GM18951 (cell line): ENCODE measurements around the gene CLASP1.

Experiments used
- POLR2A ChIP-seq: IDR thresholded peaks from 4 replicates; pipeline ENCODE4 v1.6.1; 2011; ENCODE audit warnings: mild to moderate bottlenecking; ENCODE audit not compliant: insufficient read length, insufficient read depth; ENCODE audit errors: extremely low read depth
- in situ Hi-C: fragments of 300-500 bp; cut with MboI; formaldehyde crosslinking; loops from one replicate; pipeline ENCODE4 v1.12.0; 2022; ENCODE audit warnings: low sequenced_read_pairs, mixed read lengths, inconsistent platforms; ENCODE audit not compliant: unreplicated experiment

The CLASP1 gene

DNA sequence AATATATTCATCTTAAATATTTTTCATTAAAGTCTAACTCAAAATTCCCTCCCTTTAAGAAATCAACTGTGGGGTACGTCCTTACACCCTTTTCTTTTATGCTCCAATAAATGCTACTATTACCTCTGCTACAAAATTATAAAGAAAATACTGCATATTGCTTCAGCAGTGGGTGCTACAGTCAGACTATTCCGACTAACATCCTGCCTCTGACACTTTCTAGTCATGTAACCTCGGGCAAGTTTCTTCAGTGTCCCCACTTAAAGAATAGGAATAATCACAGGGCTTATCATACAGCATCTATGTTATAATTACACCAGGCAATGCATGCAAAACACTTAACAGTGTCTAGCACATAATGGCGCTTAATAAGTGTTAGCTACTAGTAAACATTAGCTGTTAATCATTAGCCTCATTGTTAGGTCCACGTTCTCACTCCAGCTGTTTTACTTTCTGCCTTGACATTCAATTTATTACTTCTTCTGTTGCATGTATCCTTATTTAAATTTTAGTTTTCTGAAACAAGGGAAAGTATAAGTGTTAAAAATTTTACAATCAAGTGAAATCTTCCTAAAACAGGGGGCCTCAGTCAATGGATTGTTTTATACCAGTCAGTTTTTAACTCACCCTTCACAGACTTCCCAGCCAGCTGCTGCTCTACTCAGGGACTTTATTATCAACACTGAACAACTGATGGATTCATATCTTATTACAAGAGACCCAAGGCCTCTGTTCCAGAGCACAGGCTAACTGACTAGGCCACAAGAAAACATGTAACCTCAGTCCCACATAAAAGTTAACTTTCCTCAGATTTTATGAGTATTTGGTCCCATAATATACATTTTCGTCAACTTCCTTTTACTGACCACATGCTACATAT lies 54.0 kb downstream of the CLASP1 start:
- in situ Hi-C loops = no loop called here
- TF ChIP-seq POLR2A = no peak

DNA sequence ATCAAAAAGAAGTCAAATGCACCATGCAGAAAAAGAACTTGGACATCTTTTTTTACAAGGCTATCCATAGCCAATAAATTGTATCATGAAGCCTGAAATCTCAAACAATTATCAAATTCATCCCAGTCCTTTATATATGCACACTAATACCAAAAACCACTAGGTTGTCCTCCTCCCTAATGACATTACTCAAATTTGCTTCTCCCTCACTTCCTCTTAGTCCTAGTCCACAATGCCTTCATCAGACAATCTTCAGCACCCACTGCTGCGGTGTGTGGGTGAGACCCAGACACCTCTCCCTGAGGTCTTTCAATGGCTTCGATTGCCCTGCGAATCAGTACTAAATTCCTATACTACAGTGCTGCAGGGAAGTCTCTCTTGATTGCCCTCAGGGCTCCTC lies 58.1 kb downstream of the CLASP1 start:
- in situ Hi-C loops = no loop called here
- TF ChIP-seq POLR2A = no peak

DNA sequence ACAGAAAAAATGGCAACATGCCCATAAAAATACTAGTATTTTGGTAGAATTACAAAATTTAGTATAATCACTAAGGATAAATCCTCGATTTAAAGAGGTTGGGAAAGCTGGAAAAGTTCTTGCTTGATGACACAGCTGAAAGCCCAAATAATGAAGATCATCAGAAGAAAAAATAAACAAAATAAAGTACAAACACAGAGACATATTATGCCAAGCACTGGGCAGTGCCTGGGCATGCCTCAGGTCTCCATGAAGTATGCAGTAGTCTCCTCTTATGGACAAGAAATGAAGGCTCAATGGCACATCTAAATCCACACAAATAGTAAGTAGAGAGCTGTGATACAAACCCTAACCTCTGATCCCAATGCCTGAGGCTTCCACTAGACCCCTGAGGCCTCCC lies 60.9 kb downstream of the CLASP1 start:
- TF ChIP-seq POLR2A = no peak
- in situ Hi-C loops = no loop called here

DNA sequence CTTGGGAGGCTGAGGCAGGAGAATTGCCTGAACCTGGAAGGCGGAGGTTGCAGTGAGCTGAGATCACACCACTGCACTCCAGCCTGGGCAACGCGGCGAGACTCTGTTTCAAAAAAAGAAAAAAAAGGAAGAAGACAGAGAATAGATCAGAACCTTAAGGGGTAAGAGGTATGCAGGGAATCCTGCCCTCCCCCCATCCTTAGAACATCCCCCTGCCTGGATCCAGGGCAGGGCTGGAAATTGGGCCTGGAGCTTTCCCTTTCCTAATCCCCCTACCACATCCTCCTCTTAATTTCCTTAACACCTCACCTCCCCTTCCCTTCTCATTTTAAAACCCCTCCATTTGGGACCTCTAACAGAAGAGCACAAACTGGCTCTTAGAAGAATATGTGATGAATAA lies 62.1 kb downstream of the CLASP1 start:
- TF ChIP-seq POLR2A = no peak
- in situ Hi-C loops = no loop called here

DNA sequence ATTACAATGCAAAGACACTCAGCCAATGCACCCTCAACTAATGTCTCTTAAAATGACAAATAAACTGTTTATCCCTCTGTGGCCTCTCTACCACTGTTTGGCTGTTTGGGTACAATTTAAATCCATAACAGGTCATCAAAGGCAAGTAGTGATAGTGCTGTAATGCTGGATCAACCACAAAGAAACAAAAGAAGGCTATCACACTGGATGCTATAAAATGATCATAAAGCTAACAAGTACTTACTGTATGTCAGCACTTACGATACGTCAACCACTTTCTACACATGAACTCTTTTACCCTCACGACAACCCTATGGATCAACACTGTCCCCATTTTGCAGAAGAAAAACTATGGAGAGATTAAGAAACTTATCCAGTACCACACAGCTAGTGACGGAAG lies 64.5 kb downstream of the CLASP1 start:
- in situ Hi-C loops = no loop called here
- no peak for TF ChIP-seq POLR2A

DNA sequence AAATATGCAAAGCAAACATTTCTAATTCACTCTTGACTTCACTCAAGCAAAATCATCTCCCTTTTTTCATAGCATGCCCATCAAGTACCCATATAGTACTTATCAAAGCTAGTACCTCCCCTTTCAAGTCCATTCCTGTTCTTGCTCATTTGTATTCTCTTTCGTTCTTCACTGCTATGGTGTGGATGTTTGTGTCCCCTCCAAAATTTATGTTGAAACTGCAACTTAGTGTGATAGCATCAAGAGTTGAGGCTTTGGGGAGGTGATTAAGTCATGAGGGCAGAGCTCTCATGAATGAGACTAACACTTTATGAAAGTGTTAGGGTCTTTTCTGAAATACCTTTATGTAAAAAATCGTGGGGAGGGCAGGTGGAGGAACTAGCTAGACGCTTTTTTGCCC lies 65.7 kb downstream of the CLASP1 start:
- in situ Hi-C loops = no loop called here
- no peak for TF ChIP-seq POLR2A

DNA sequence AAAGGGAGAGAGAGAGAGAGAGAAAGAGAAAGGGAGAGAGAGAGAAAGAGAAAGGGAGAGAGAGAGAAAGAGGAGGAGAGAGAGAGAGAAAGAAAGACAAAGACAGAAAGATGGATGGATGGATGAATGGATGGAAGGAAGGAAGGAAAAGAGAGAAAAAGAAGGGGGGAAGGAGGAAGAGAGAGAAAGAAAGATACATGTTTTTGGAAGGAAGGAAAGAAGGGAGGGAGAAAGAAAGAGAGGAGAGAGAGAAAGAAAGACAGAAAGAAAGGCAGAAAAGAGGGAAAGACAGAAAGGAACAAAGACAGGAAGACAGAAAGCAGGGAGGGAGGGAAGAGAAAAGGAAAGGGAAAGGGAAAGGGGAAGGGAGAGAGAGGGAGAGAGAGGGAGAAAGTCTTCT lies 67.0 kb downstream of the CLASP1 start:
- TF ChIP-seq POLR2A = no peak
- in situ Hi-C loops = no loop called here

DNA sequence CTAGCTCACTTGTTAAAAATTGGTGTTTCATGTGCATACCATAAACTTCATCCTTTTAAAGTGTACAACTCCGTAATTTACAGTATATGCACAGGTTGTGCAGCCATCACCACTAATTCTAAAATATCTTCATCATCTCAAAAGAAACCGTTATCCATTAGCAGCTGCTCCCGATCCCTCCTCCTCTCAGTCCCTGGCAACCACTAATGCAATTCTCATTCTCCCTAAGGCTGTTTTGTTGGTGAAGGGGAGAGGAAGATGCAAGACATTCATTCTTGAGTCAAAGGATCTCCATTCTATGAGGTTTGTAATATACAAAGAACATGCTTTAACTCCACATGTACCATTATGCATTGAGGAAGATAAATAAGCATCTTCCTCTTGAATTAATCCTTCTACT lies 70.0 kb downstream of the CLASP1 start:
- TF ChIP-seq POLR2A = no peak
- in situ Hi-C loops = no loop called here

DNA sequence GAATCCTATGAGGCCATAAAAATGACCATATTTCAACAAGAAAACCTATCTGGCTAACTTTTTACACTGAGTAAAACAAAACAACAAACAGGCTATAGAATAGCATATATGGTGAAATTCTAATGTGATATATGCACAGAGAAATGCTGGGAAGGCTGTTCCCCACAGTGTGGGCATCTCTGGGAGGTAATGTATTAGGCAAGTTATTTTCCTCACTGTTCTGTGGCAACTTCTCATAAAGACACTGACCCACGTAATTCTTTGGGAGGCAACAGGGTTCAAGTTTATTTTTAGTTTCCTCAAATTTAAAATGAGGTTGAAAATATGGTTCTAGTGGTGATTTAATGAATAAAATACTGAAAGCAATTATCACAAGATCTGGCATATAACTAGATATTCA lies 71.9 kb downstream of the CLASP1 start:
- TF ChIP-seq POLR2A = no peak
- in situ Hi-C loops = no loop called here

DNA sequence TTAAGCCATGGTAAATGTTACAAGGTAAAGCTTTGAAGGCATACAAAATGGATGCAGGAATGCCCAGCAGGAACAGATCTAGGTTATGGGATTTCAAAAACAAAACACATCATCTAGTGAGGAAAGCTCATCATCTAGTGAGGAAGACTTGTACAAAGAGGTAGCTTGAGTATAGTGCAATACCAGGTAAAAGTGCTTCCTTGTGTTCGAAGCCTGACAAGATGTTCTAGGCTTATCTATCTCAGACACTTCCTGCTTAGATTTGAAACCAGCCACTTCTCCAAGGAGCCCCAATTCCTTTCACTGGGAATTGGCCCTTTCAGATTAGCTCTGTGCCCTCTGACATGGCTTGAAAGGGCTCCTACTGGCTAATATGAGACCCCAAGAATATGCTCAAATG lies 73.0 kb downstream of the CLASP1 start:
- no peak for TF ChIP-seq POLR2A
- in situ Hi-C loops = no loop called here

DNA sequence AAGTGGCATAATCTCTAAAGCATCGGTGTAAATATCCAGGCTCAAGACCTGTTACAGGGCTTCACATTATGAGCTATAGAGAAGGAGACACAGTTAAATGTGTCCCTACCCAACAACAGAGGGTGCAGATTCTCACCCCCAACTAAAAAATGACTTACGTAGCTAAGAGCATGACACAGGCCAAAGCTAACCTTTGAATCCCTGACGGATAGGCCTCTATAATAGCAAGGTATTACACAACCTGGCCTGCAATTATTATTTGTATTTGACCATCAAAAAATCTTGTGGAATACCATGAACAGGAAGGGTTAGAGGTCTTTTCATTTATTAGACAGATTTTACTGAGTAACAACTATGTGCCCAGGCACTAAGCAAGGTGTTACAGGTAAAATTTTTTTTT lies 73.5 kb downstream of the CLASP1 start:
- in situ Hi-C loops = no loop called here
- TF ChIP-seq POLR2A = no peak

DNA sequence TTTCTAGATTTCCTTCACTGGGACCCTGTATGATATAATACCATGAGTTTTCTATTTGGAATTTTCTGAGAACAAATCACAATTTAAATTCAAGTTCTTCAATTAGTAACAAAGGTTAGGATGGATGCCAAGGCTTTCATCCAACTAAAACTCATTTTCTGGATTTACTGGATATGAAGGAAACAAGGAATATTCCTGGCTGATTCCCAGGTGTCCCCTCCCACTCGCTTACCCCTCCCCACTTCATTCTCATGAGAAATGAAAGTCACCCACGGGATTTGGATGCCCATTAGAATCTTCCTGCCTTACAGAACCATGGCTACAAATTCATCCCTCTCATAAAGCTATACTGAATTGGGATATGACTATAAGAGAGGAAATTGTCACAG lies 78.6 kb downstream of the CLASP1 start:
- TF ChIP-seq POLR2A = no peak
- in situ Hi-C loops = no loop called here

DNA sequence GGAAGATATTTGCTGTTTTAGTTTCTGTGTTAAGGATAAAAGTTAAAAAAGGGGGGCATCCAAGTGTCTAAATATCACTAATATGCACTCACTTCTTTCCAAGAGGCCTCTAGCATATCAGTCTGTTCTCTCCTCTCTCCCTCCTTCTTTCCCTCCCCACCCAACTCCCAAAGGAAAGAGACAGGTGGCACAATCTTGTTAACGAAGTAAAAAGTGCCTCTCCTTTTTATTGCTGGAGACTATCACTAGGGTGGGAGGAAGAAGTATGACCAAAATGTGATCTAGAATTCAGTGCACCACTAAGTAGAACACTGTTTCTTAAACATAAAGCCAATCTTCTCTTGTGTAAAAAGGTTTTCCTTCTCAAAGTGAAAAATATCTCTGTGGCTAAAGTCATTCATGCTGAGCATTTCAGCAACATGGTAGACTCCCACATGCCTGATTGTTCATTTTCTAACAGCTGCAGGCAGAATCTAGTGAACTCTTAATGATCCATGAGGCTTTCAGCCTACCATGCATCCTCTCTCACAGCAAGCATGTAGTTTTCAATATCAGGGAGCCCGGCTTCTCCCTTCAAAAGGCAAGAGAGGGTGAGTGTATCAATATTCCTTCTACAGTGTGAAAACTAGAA lies 79.1 kb downstream of the CLASP1 start:
- TF ChIP-seq POLR2A = no peak
- in situ Hi-C loops = no loop called here

DNA sequence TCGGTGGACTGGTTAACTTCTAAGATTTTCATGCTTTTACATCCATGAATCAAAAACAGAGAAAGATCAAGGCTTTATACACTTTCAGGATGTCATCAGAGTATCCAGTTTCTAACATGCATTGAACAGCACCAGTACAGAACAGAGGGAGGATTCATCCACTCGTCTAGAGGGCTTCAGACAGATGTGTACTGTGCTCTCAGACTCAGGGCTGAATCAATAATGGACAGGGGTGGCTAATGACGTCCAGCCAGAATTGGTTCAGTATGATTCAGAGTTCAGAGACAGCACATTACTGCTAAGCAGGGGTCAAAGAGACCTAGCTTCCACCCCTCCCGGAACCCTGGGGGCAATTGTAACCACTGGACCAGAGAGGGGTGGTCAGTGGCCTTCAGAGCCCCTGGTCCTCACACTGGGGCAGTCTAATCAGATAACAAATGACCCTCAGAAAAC lies 81.3 kb downstream of the CLASP1 start:
- TF ChIP-seq POLR2A = no peak
- in situ Hi-C loops = no loop called here
